Measurements from ENCODE around the gene SERPINE2.
A peak's percentile ranks its signal among the peaks of the same experiment; 100 is the strongest.

Gene SERPINE2

GRCh38 chr2:224042191-224042696, 3.2 kb upstream of the SERPINE2 start:
- no peak for DNase-seq

- no peak for DNase-seq
These were observed 2.5 kb upstream of the SERPINE2 start for GRCh38 chr2:224041554-224041953.

GRCh38 chr2:224040753-224041152, 1.7 kb upstream of the SERPINE2 start:
- DNase-seq = no peak

GRCh38 chr2:224039770-224040440, 819 bp upstream of the SERPINE2 start:
- DNase-seq = no peak

GRCh38 chr2:224038830-224039079, 331 bp downstream of the SERPINE2 start:
- no peak for DNase-seq

GRCh38 chr2:224038049-224038829, 847 bp downstream of the SERPINE2 start:
- peak in 1 of 2 experiments; percentile 52 for DNase-seq

- no peak for DNase-seq
These were observed 2.2 kb downstream of the SERPINE2 start for GRCh38 chr2:224036731-224037361.

- DNase-seq = no peak
These were observed 5.1 kb downstream of the SERPINE2 start for GRCh38 chr2:224034017-224034416.

GRCh38 chr2:224033601-224034000, 5.5 kb downstream of the SERPINE2 start:
- no peak for DNase-seq

- DNase-seq = no peak
These were observed 6.8 kb downstream of the SERPINE2 start for GRCh38 chr2:224032283-224032682.

- DNase-seq = no peak
These were observed 7.6 kb downstream of the SERPINE2 start for GRCh38 chr2:224031358-224031970.

GRCh38 chr2:224030786-224031185, 8.3 kb downstream of the SERPINE2 start:
- DNase-seq = no peak

GRCh38 chr2:224029876-224030275, 9.2 kb downstream of the SERPINE2 start:
- no peak for DNase-seq

- no peak for DNase-seq
These were observed 11.2 kb downstream of the SERPINE2 start for GRCh38 chr2:224027931-224028330.

- no peak for DNase-seq
These were observed 12.0 kb downstream of the SERPINE2 start for GRCh38 chr2:224027070-224027469.

GRCh38 chr2:224025874-224026273, 13.2 kb downstream of the SERPINE2 start:
- no peak for DNase-seq

GRCh38 chr2:224024270-224024669, 14.8 kb downstream of the SERPINE2 start:
- no peak for DNase-seq

GRCh38 chr2:224023188-224023587, 15.9 kb downstream of the SERPINE2 start:
- DNase-seq = peak in 1 of 2 experiments; percentile 27

- DNase-seq = no peak
These were observed 16.6 kb downstream of the SERPINE2 start for GRCh38 chr2:224022486-224022885.

GRCh38 chr2:224020523-224020922, 18.6 kb downstream of the SERPINE2 start:
- no peak for DNase-seq

- no peak for DNase-seq
These were observed 21.1 kb downstream of the SERPINE2 start for GRCh38 chr2:224017957-224018356.

- DNase-seq = no peak
These were observed 22.1 kb downstream of the SERPINE2 start for GRCh38 chr2:224016963-224017362.

GRCh38 chr2:224014336-224014735, 24.8 kb downstream of the SERPINE2 start:
- DNase-seq = no peak

GRCh38 chr2:224011837-224012236, 27.2 kb downstream of the SERPINE2 start:
- DNase-seq = no peak

Measured in SW 1271 (cell line).